Adrenal gland (tissue), 5 donors: Measurements from ENCODE around the gene TNNT3.

Experiments used
- POLR2A ChIP-seq, 2 donors: fragments of 450-650 bp; IDR thresholded peaks; one replicate each; pipeline ENCODE4 v1.6.1; 2017; ENCODE audit warnings: antibody characterized with exemption in 2 of 2, mild to moderate bottlenecking in 2 of 2, moderate library complexity in 1 of 2
- TF ChIP-seq, protein P1 (sequence below), 6 experiments: fragments of 450-650 bp in 4 of 6; fragments of 200-600 bp in 2 of 6; sonication (generic) in 1 of 6; IDR thresholded peaks; 1 replicate in 5 of 6; 2 replicates in 1 of 6; pipeline versions ENCODE4 v1.5.1 to v1.8.0; 2016 to 2021; ENCODE audit warnings: antibody characterized with exemption in 6 of 6, mild to moderate bottlenecking in 2 of 6, moderate library complexity in 1 of 6
- donor health status: DM: no; HTN: no; CAD: no.

DNA sequence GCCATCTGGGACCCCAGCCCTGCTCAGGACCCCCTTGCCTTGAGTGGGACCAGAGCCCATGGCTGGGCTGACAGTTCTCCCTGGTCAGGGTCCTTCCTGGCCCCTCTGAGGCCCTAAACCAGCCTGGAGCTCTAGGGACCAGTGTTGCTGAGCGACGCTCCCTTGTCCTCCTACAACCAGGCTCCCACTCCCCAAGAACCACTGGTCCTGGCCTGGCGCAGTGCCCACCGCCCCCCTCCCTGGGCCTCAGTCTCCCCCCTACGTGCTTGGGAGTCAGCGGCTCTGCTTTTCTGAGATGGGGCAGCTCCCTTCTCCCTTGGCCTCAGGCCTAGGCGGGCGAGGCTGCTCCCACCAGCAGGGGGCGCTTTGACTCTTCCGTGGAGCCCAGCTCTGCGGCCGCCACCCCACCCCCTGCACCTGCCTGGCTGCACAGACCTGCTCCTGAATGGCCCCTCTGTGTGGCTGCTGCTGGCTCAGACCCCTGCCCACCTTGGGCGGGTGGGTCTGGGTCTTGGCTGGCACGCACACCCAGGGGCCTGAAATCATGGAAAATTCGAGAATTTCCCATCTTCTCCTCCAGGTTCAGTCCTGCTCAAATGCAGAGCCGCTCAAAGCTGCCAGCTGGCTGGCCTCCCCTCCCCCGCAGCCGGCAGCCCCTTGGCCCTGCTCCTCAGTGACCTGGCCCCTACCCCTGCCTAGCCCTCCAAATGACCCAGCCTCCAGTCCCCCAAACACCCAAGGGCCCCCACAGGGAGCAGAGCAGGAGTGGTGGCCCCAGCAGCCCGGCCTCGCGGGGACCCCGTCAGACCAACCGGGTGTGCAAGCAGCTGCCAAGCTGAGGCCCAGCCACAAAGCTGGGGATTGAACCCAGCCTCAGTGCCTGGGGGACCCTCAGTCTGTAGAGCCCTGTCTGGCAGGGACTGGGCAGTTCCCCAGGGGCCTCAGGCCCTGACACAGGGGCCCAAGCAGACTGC lies 37.0 kb upstream of the TNNT3 start:
- TF ChIP-seq, protein P1, sequence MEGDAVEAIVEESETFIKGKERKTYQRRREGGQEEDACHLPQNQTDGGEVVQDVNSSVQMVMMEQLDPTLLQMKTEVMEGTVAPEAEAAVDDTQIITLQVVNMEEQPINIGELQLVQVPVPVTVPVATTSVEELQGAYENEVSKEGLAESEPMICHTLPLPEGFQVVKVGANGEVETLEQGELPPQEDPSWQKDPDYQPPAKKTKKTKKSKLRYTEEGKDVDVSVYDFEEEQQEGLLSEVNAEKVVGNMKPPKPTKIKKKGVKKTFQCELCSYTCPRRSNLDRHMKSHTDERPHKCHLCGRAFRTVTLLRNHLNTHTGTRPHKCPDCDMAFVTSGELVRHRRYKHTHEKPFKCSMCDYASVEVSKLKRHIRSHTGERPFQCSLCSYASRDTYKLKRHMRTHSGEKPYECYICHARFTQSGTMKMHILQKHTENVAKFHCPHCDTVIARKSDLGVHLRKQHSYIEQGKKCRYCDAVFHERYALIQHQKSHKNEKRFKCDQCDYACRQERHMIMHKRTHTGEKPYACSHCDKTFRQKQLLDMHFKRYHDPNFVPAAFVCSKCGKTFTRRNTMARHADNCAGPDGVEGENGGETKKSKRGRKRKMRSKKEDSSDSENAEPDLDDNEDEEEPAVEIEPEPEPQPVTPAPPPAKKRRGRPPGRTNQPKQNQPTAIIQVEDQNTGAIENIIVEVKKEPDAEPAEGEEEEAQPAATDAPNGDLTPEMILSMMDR (IDR thresholded peaks at IDR 0.05) = peak; percentile 81 to 93 (median 86)
- no peak for TF ChIP-seq POLR2A (IDR thresholded peaks at IDR 0.05)
